Measurements from ENCODE around the gene KLHL3. TPM values are rescaled to one million over a fixed set of nuclear protein-coding genes. Genes with fewer than 3 reads are reported as not detected.

The KLHL3 gene
- total and polyA plus RNA-seq, 2 experiments from 2014 or later: 4.9 to 10.8 TPM

DNA sequence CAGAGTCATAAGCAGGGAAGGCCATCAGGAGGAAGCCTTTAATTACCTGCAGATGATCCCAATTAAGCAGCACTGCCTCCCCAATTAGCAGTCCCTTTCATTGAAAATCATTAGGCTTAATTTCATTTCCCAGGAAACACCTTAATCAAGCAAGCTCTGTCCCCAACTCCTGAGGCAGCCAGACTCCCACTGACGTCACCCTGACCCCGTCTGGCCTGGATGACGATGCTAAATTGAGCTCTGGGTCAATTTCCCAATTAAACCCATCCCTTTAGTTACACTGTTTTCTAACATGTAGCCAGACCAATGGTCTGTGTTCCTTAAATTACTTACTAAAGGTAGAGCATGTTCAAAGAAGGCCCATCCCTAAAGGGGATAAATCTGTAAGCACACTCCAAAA, 152.8 kb downstream of the KLHL3 start:
- Histone ChIP-seq H3K27ac (ENCODE audit: low read depth) (no peak overlapping the region), H3K4me2 (no peak overlapping the region), H2AFZ (no peak overlapping the region), H3K4me1 (ENCODE audit: insufficient read depth) (no peaks in the 10 kb centered on the region), H4K20me1 (replicated peaks; ENCODE audit: insufficient read depth) (no peaks in the 10 kb centered on the region), H3K27me3 (ENCODE audit: insufficient read depth) (no peaks in the 10 kb centered on the region), H3K9me2 (ENCODE audit: insufficient read depth) (0 out of 2 replicates have a peak, but pooled peaks cover 3% of the 10 kb centered on the region), H3K79me2 (replicated peaks; ENCODE audit: insufficient read depth) (no peaks in the 10 kb centered on the region), H3K36me3 (ENCODE audit: insufficient read depth) (no peaks in the 10 kb centered on the region), H3F3A (replicated peaks; ENCODE audit: low read depth) (no peaks in the 10 kb centered on the region), H3K4me3 (no peak overlapping the region)
- ATAC-seq (no peak), DNase-seq (ENCODE audit: low spot score) (no peak)
- Mint-ChIP-seq H3K36me3 (ENCODE audit: low read depth) (no peaks in the 10 kb centered on the region), H3K9me3 (peaks cover 21% of the 10 kb centered on the region), H3K4me1 (no peaks in the 10 kb centered on the region), H3K27ac (no peak overlapping the region), H3K4me3 (no peak overlapping the region), H3K27me3 (ENCODE audit: insufficient read depth, low read depth, poor library complexity) (peaks cover 2% of the 10 kb centered on the region)
- TF ChIP-seq ZNF331 (CRISPR knock-in tag; IDR thresholded peaks at IDR 0.05; ENCODE audit: low read depth): no peak
- TF ChIP-seq EZH2phosphoT487 (IDR thresholded peaks at IDR 0.05; ENCODE audit: unreplicated experiment): no peak
- no peak for TF ChIP-seq EZH2 (IDR thresholded peaks at IDR 0.05; ENCODE audit: low read depth, unreplicated experiment)
- TF ChIP-seq STAT1 (IDR thresholded peaks at IDR 0.05; ENCODE audit: unreplicated experiment): no peak
- no peak for TF ChIP-seq ZNF114 (CRISPR knock-in tag; IDR thresholded peaks at IDR 0.05)
- TF ChIP-seq, protein P1, sequence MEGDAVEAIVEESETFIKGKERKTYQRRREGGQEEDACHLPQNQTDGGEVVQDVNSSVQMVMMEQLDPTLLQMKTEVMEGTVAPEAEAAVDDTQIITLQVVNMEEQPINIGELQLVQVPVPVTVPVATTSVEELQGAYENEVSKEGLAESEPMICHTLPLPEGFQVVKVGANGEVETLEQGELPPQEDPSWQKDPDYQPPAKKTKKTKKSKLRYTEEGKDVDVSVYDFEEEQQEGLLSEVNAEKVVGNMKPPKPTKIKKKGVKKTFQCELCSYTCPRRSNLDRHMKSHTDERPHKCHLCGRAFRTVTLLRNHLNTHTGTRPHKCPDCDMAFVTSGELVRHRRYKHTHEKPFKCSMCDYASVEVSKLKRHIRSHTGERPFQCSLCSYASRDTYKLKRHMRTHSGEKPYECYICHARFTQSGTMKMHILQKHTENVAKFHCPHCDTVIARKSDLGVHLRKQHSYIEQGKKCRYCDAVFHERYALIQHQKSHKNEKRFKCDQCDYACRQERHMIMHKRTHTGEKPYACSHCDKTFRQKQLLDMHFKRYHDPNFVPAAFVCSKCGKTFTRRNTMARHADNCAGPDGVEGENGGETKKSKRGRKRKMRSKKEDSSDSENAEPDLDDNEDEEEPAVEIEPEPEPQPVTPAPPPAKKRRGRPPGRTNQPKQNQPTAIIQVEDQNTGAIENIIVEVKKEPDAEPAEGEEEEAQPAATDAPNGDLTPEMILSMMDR (conservative IDR thresholded peaks at IDR 0.05; ENCODE audit: low read depth in 2 of 2): no peak
- no peak for TF ChIP-seq NANOG (IDR thresholded peaks at IDR 0.05; ENCODE audit: borderline replicate concordance)
- TF ChIP-seq, protein P2, sequence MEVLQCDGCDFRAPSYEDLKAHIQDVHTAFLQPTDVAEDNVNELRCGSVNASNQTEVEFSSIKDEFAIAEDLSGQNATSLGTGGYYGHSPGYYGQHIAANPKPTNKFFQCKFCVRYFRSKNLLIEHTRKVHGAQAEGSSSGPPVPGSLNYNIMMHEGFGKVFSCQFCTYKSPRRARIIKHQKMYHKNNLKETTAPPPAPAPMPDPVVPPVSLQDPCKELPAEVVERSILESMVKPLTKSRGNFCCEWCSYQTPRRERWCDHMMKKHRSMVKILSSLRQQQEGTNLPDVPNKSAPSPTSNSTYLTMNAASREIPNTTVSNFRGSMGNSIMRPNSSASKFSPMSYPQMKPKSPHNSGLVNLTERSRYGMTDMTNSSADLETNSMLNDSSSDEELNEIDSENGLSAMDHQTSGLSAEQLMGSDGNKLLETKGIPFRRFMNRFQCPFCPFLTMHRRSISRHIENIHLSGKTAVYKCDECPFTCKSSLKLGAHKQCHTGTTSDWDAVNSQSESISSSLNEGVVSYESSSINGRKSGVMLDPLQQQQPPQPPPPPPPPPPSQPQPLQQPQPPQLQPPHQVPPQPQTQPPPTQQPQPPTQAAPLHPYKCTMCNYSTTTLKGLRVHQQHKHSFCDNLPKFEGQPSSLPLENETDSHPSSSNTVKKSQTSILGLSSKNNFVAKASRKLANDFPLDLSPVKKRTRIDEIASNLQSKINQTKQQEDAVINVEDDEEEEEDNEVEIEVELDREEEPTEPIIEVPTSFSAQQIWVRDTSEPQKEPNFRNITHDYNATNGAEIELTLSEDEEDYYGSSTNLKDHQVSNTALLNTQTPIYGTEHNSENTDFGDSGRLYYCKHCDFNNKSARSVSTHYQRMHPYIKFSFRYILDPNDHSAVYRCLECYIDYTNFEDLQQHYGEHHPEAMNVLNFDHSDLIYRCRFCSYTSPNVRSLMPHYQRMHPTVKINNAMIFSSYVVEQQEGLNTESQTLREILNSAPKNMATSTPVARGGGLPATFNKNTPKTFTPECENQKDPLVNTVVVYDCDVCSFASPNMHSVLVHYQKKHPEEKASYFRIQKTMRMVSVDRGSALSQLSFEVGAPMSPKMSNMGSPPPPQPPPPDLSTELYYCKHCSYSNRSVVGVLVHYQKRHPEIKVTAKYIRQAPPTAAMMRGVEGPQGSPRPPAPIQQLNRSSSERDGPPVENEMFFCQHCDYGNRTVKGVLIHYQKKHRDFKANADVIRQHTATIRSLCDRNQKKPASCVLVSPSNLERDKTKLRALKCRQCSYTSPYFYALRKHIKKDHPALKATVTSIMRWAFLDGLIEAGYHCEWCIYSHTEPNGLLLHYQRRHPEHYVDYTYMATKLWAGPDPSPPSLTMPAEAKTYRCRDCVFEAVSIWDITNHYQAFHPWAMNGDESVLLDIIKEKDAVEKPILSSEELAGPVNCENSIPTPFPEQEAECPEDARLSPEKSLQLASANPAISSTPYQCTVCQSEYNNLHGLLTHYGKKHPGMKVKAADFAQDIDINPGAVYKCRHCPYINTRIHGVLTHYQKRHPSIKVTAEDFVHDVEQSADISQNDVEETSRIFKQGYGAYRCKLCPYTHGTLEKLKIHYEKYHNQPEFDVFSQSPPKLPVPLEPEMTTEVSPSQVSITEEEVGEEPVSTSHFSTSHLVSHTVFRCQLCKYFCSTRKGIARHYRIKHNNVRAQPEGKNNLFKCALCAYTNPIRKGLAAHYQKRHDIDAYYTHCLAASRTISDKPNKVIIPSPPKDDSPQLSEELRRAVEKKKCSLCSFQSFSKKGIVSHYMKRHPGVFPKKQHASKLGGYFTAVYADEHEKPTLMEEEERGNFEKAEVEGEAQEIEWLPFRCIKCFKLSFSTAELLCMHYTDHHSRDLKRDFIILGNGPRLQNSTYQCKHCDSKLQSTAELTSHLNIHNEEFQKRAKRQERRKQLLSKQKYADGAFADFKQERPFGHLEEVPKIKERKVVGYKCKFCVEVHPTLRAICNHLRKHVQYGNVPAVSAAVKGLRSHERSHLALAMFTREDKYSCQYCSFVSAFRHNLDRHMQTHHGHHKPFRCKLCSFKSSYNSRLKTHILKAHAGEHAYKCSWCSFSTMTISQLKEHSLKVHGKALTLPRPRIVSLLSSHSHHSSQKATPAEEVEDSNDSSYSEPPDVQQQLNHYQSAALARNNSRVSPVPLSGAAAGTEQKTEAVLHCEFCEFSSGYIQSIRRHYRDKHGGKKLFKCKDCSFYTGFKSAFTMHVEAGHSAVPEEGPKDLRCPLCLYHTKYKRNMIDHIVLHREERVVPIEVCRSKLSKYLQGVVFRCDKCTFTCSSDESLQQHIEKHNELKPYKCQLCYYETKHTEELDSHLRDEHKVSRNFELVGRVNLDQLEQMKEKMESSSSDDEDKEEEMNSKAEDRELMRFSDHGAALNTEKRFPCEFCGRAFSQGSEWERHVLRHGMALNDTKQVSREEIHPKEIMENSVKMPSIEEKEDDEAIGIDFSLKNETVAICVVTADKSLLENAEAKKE (CRISPR knock-in tag; IDR thresholded peaks at IDR 0.05): no peak
- TF ChIP-seq CREB1 (CRISPR knock-in tag; IDR thresholded peaks at IDR 0.05; ENCODE audit: low read depth): no peak
- no peak for TF ChIP-seq POLR2AphosphoS5 (IDR thresholded peaks at IDR 0.05; ENCODE audit: low read depth)
- TF ChIP-seq, protein P3, sequence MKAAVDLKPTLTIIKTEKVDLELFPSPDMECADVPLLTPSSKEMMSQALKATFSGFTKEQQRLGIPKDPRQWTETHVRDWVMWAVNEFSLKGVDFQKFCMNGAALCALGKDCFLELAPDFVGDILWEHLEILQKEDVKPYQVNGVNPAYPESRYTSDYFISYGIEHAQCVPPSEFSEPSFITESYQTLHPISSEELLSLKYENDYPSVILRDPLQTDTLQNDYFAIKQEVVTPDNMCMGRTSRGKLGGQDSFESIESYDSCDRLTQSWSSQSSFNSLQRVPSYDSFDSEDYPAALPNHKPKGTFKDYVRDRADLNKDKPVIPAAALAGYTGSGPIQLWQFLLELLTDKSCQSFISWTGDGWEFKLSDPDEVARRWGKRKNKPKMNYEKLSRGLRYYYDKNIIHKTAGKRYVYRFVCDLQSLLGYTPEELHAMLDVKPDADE (IDR thresholded peaks at IDR 0.05): no peak
- TF ChIP-seq, protein P4, sequence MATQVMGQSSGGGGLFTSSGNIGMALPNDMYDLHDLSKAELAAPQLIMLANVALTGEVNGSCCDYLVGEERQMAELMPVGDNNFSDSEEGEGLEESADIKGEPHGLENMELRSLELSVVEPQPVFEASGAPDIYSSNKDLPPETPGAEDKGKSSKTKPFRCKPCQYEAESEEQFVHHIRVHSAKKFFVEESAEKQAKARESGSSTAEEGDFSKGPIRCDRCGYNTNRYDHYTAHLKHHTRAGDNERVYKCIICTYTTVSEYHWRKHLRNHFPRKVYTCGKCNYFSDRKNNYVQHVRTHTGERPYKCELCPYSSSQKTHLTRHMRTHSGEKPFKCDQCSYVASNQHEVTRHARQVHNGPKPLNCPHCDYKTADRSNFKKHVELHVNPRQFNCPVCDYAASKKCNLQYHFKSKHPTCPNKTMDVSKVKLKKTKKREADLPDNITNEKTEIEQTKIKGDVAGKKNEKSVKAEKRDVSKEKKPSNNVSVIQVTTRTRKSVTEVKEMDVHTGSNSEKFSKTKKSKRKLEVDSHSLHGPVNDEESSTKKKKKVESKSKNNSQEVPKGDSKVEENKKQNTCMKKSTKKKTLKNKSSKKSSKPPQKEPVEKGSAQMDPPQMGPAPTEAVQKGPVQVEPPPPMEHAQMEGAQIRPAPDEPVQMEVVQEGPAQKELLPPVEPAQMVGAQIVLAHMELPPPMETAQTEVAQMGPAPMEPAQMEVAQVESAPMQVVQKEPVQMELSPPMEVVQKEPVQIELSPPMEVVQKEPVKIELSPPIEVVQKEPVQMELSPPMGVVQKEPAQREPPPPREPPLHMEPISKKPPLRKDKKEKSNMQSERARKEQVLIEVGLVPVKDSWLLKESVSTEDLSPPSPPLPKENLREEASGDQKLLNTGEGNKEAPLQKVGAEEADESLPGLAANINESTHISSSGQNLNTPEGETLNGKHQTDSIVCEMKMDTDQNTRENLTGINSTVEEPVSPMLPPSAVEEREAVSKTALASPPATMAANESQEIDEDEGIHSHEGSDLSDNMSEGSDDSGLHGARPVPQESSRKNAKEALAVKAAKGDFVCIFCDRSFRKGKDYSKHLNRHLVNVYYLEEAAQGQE (IDR thresholded peaks at IDR 0.05; ENCODE audit: unreplicated experiment): no peak
- TF ChIP-seq JUNB (IDR thresholded peaks at IDR 0.05; ENCODE audit: unreplicated experiment): no peak

All from GM23338 (cell line).